CD14-positive monocyte (primary cell): ENCODE data around the gene PLXNA2. TPM values are rescaled to one million over a fixed set of nuclear protein-coding genes. Genes with fewer than 3 reads are reported as not detected.

ENCODE experiments used
- DNase-seq, 3 donors: peaks; one replicate each; pipeline ENCODE4 v3.0.0-alpha.2; 2011 to 2022
- H2AFZ ChIP-seq: 2 replicates; pipeline ENCODE4 v1.6.0; 2012; ENCODE audit warnings: mild to moderate bottlenecking, low read depth, low read length, inconsistent platforms; ENCODE audit not compliant: insufficient read depth, poor library complexity, severe bottlenecking
- H3K27ac ChIP-seq, 2 donors: 1 replicate in 1 of 2; 2 replicates in 1 of 2; pipeline ENCODE4 v1.5.1; 2012 to 2013; ENCODE audit warnings: low read length in 2 of 2, control low read depth in 1 of 2, inconsistent platforms in 1 of 2, low read depth in 1 of 2, mild to moderate bottlenecking in 1 of 2
- H3K27me3 ChIP-seq, 2 donors: one replicate each; pipeline versions ENCODE4 v1.6.0 to v1.6.1; 2011 to 2013; ENCODE audit warnings: low read length in 2 of 2; ENCODE audit not compliant: control insufficient read depth in 2 of 2, insufficient read depth in 2 of 2
- H3K36me3 ChIP-seq, 2 donors: replicated peaks in 1 of 2; 1 replicate in 1 of 2; 2 replicates in 1 of 2; pipeline versions ENCODE4 v1.5.1 to v1.6.1; 2012 to 2013; ENCODE audit warnings: low read length in 2 of 2, control low read depth in 1 of 2, inconsistent platforms in 1 of 2, mild to moderate bottlenecking in 1 of 2; ENCODE audit not compliant: insufficient read depth in 2 of 2, control insufficient read depth in 1 of 2
- H3K4me1 ChIP-seq, 2 donors: 1 replicate in 1 of 2; 2 replicates in 1 of 2; pipeline versions ENCODE4 v1.5.1 to v1.6.1; 2012 to 2013; ENCODE audit warnings: low read length in 2 of 2, control low read depth in 1 of 2, inconsistent platforms in 1 of 2, mild to moderate bottlenecking in 1 of 2, moderate library complexity in 1 of 2; ENCODE audit not compliant: insufficient read depth in 2 of 2, control insufficient read depth in 1 of 2
- H3K4me2 ChIP-seq: replicated peaks from 2 replicates; pipeline ENCODE3; 2012; ENCODE audit warnings: low read length, moderate library complexity, mild to moderate bottlenecking; ENCODE audit not compliant: poor library complexity, severe bottlenecking; ENCODE audit errors: extremely low read depth
- H3K4me3 ChIP-seq, 3 experiments: fragments of 200-600 bp in 1 of 3; sonication (generic) in 1 of 3; replicated peaks in 1 of 3; 1 replicate in 2 of 3; 2 replicates in 1 of 3; pipeline ENCODE4 v1.5.1; 2011 to 2013; ENCODE audit warnings: low read length in 3 of 3, mild to moderate bottlenecking in 3 of 3, control low read depth in 2 of 3, low read depth in 2 of 3, inconsistent platforms in 1 of 3, moderate library complexity in 1 of 3
- H3K79me2 ChIP-seq: 2 replicates; pipeline ENCODE4 v1.6.0; 2012; ENCODE audit warnings: mild to moderate bottlenecking, control low read depth, inconsistent platforms, low read length, moderate library complexity; ENCODE audit not compliant: insufficient read depth
- H3K9ac ChIP-seq: 2 replicates; pipeline ENCODE4 v1.6.0; 2017; ENCODE audit warnings: low read length, mild to moderate bottlenecking; ENCODE audit not compliant: insufficient read depth, poor library complexity, severe bottlenecking
- H3K9me3 ChIP-seq, 2 donors: replicated peaks in 1 of 2; 1 replicate in 1 of 2; 2 replicates in 1 of 2; pipeline versions ENCODE4 v1.5.1 to v1.6.1; 2012 to 2013; ENCODE audit warnings: low read length in 2 of 2, control low read depth in 1 of 2; ENCODE audit not compliant: control insufficient read depth in 1 of 2, insufficient read depth in 1 of 2
- H4K20me1 ChIP-seq: 2 replicates; pipeline ENCODE4 v1.6.0; 2012; ENCODE audit warnings: mild to moderate bottlenecking, low read length, control low read depth, moderate library complexity; ENCODE audit not compliant: insufficient read depth
- H3K27ac Mint-ChIP-seq, 7 donors: one replicate each; pipeline ENCODE4 v1.8.0; 2020; ENCODE audit warnings: mild to moderate bottlenecking in 7 of 7, mixed read lengths in 7 of 7, moderate library complexity in 6 of 7, inconsistent platforms in 2 of 7
- H3K27me3 Mint-ChIP-seq, 3 donors: one replicate each; pipeline ENCODE4 v1.8.0; 2021 to 2022; ENCODE audit warnings: low read depth in 3 of 3, mild to moderate bottlenecking in 3 of 3, mixed read lengths in 3 of 3, moderate library complexity in 3 of 3, inconsistent platforms in 1 of 3
- H3K36me3 Mint-ChIP-seq, 2 donors: one replicate each; pipeline ENCODE4 v1.8.0; 2020; ENCODE audit warnings: mixed read lengths in 2 of 2, inconsistent platforms in 1 of 2, mild to moderate bottlenecking in 1 of 2
- H3K4me1 Mint-ChIP-seq: one replicate; pipeline ENCODE4 v1.8.0; 2020; ENCODE audit warnings: mild to moderate bottlenecking, mixed read lengths
- H3K4me3 Mint-ChIP-seq, 2 donors: one replicate each; pipeline ENCODE4 v1.8.0; 2020; ENCODE audit warnings: mild to moderate bottlenecking in 2 of 2, mixed read lengths in 2 of 2, moderate library complexity in 1 of 2
- H3K9me3 Mint-ChIP-seq, 7 donors: one replicate each; pipeline ENCODE4 v1.8.0; 2020 to 2022; ENCODE audit warnings: mixed read lengths in 7 of 7, mild to moderate bottlenecking in 6 of 7, moderate library complexity in 6 of 7, inconsistent platforms in 2 of 7
- CTCF ChIP-seq: fragments of 200-600 bp; IDR thresholded peaks from one replicate; pipeline ENCODE4 v1.8.0; 2022; ENCODE audit warnings: antibody characterized with exemption, mild to moderate bottlenecking
- WGBS: methylation state at CpG from one replicate; pipeline ENCODE4 v1.1.5; 2013; ENCODE audit warnings: missing lambda C conversion rate; ENCODE audit not compliant: insufficient coverage; 5-methylcytosine and 5-hydroxymethylcytosine counted together
- intact Hi-C, 2 donors: fragments of 100-400 bp; cut with micrococcal nuclease; formaldehyde crosslinking; loops; one replicate each; pipeline versions ENCODE4 v1.15.0 to v1.15.1; 2023
- polyA plus RNA-seq, 3 donors: library from polyadenylated mRNA; depleted of rRNA in 1 of 3; unstranded in 2 of 3; stranded (reverse) in 1 of 3; fragments of 300-500 nt in 2 of 3; fragments of >200 nt in 1 of 3; fragmentation: Illumina TruSeq in 2 of 3; gene quantifications; 1 replicate in 2 of 3; 2 replicates in 1 of 3; pipeline ENCODE4 v1.2.3, GENCODE V29; 2012 to 2021

The PLXNA2 gene
- polyA plus RNA-seq, 3 donors, result 0.75 to 2.1 (median 1.1) TPM

GRCh38 chr1:208203127-208203847, 40.9 kb downstream of the PLXNA2 start:
- intact Hi-C loops, result no loop called here
- H3K27ac ChIP-seq, result no peak overlapping the region
- no peak overlapping the region for H2AFZ ChIP-seq
- TF ChIP-seq CTCF, result no peak
- Mint-ChIP-seq H3K36me3 (no peaks in the 10 kb centered on the region), H3K4me1 (peaks cover 5% of the 10 kb centered on the region), H3K27me3 (peaks cover 0 to 8% (median 2%) of the 10 kb centered on the region in 3 donors), H3K27ac (no peak overlapping the region), H3K9me3 (peaks cover 0 to 2% (median 0%) of the 10 kb centered on the region in 7 donors), H3K4me3 (no peak overlapping the region)
- H4K20me1 ChIP-seq, result no peaks in the 10 kb centered on the region
- no peaks in the 10 kb centered on the region for H3K36me3 ChIP-seq
- no peaks in the 10 kb centered on the region for H3K9me3 ChIP-seq
- no peaks in the 10 kb centered on the region for H3K27me3 ChIP-seq
- no peak for DNase-seq
- H3K4me1 ChIP-seq, result peaks cover 0 to 5% of the 10 kb centered on the region in 2 donors
- 100% methylated on average over 5 of the region's 13 CpGs for WGBS
- no peaks in the 10 kb centered on the region for H3K79me2 ChIP-seq
- H3K4me2 ChIP-seq, result no peak overlapping the region
- H3K4me3 ChIP-seq, result no peak overlapping the region
- no peak overlapping the region for H3K9ac ChIP-seq

- no peak for DNase-seq
- H3K27ac ChIP-seq, result no peak overlapping the region
- no peak overlapping the region for H3K4me2 ChIP-seq
- no peak overlapping the region for H3K4me3 Mint-ChIP-seq
- no peaks in the 10 kb centered on the region for H3K27me3 ChIP-seq
- H3K9ac ChIP-seq, result no peak overlapping the region
- no peaks in the 10 kb centered on the region for H3K36me3 ChIP-seq
- intact Hi-C loops, result no loop called here
- H4K20me1 ChIP-seq, result no peaks in the 10 kb centered on the region
- no peaks in the 10 kb centered on the region for H3K79me2 ChIP-seq
- WGBS, result 100% methylated on average over 3 of the region's 5 CpGs
- no peak for TF ChIP-seq CTCF
- H3K27ac Mint-ChIP-seq, result no peak overlapping the region
- H2AFZ ChIP-seq, result no peak overlapping the region
- peaks cover 0 to 3% of the 10 kb centered on the region in 2 donors for H3K4me1 ChIP-seq
- H3K4me3 ChIP-seq, result no peak overlapping the region
- no peaks in the 10 kb centered on the region for H3K9me3 ChIP-seq
- H3K27me3 Mint-ChIP-seq, result peaks cover 0 to 4% (median 0%) of the 10 kb centered on the region in 3 donors
- peaks cover 0 to 2% (median 0%) of the 10 kb centered on the region in 7 donors for H3K9me3 Mint-ChIP-seq
- no peaks in the 10 kb centered on the region for H3K36me3 Mint-ChIP-seq
- H3K4me1 Mint-ChIP-seq, result peaks cover 3% of the 10 kb centered on the region
Observed at GRCh38 chr1:208202333-208202995, 41.7 kb downstream of the PLXNA2 start.
